ENCODE results near the gene ANXA2R. TPM values are rescaled to one million over a fixed set of nuclear protein-coding genes. Genes with fewer than 3 reads are reported as not detected.

The ANXA2R gene
- total RNA-seq, 4 donors from 2014 or later, result 0.57 to 2.5 (median 1.6) TPM

GRCh38 chr5:43046474-43046873 is 6.4 kb upstream of the ANXA2R start:
- peaks cover 0 to 29% (median 0%) of the 10 kb centered on the region in 4 donors for H3K27me3 ChIP-seq
- intact Hi-C loops (cut with DNase I), result loop anchor here (10.0 kb wide), 2 partner anchors 132 to 232 kb away; partner anchors contain the start of gene SELENOP
- peaks cover 0 to 58% (median 6%) of the 10 kb centered on the region in 3 donors for H3K4me1 ChIP-seq
- no peaks in the 10 kb centered on the region for H3K9me3 ChIP-seq
- no peak overlapping the region for H3K27ac ChIP-seq
- H3K4me3 ChIP-seq, result no peak overlapping the region
- H3K36me3 ChIP-seq, result peaks cover 0 to 9% (median 0%) of the 10 kb centered on the region in 3 donors
- TF ChIP-seq POLR2A (IDR thresholded peaks at IDR 0.05) (no peak), CTCF (IDR thresholded peaks at IDR 0.05) (no peak)
- WGBS, 2 donors, result 81 to 85% methylated on average over 1 of the region's 1 CpG
- DNase-seq, result no peak

- H3K4me1 ChIP-seq, result peaks cover 0 to 70% (median 6%) of the 10 kb centered on the region in 3 donors
- no peaks in the 10 kb centered on the region for H3K9me3 ChIP-seq
- TF ChIP-seq CTCF (IDR thresholded peaks at IDR 0.05) (no peak), POLR2A (IDR thresholded peaks at IDR 0.05) (no peak)
- intact Hi-C loops (cut with DNase I), result loop anchor here (10.0 kb wide), 2 partner anchors 130 to 230 kb away; partner anchors contain the start of gene SELENOP
- peaks cover 0 to 40% (median 0%) of the 10 kb centered on the region in 4 donors for H3K27me3 ChIP-seq
- H3K4me3 ChIP-seq, result no peak overlapping the region
- H3K27ac ChIP-seq, result no peak overlapping the region
- peaks cover 0 to under 1% (median 0%) of the 10 kb centered on the region in 3 donors for H3K36me3 ChIP-seq
- DNase-seq, result no peak
- WGBS, 2 donors, result 72 to 80% methylated on average over 4 of the region's 4 CpGs
Measured at GRCh38 chr5:43045236-43045635, 5.1 kb upstream of the ANXA2R start.

- Histone ChIP-seq H3K27ac (peak overlapping the region in 3 of 4 donors; percentile 38 to 50 (median 48)), H3K36me3 (no peaks in the 10 kb centered on the region), H3K27me3 (peaks cover 0 to 49% (median 0%) of the 10 kb centered on the region in 4 donors), H3K9me3 (no peaks in the 10 kb centered on the region), H3K4me3 (peak overlapping the region in 2 of 4 donors; percentile 8 to 27), H3K4me1 (peaks cover 0 to 79% (median 6%) of the 10 kb centered on the region in 3 donors)
- intact Hi-C loops (cut with DNase I), result loop anchor here (10.0 kb wide), 2 partner anchors 130 to 230 kb away; partner anchors contain the start of gene SELENOP
- TF ChIP-seq POLR2A (IDR thresholded peaks at IDR 0.05) (no peak), CTCF (IDR thresholded peaks at IDR 0.05) (no peak)
- 70 to 73% methylated on average over 26 of the region's 26 CpGs for WGBS, 2 donors
- no peak for DNase-seq
Measured at GRCh38 chr5:43044181-43044914, 4.2 kb upstream of the ANXA2R start.

GRCh38 chr5:43043400-43043756 is 3.3 kb upstream of the ANXA2R start:
- H3K9me3 ChIP-seq, result no peaks in the 10 kb centered on the region
- WGBS, 2 donors, result 1 to 12% methylated on average over 7 of the region's 7 CpGs
- H3K4me3 ChIP-seq, result peak overlapping the region; percentile 67 to 80 (median 78)
- no peak for DNase-seq
- H3K27ac ChIP-seq, result peak overlapping the region; percentile 93 to 98 (median 96)
- peaks cover 0 to 79% (median 6%) of the 10 kb centered on the region in 3 donors for H3K4me1 ChIP-seq
- intact Hi-C loops (cut with DNase I), result loop anchor here (10.0 kb wide), 2 partner anchors 129 to 229 kb away; partner anchors contain the start of gene SELENOP
- TF ChIP-seq CTCF (IDR thresholded peaks at IDR 0.05) (no peak), POLR2A (IDR thresholded peaks at IDR 0.05) (no peak)
- H3K27me3 ChIP-seq, result peaks cover 0 to 58% (median 2%) of the 10 kb centered on the region in 4 donors
- no peaks in the 10 kb centered on the region for H3K36me3 ChIP-seq
